ENCODE results near the gene BRDT. TPM values are rescaled to one million over a fixed set of nuclear protein-coding genes. Genes with fewer than 3 reads are reported as not detected.

The BRDT gene
- total RNA-seq, 1 donor from 2014 or later: not detected

DNA sequence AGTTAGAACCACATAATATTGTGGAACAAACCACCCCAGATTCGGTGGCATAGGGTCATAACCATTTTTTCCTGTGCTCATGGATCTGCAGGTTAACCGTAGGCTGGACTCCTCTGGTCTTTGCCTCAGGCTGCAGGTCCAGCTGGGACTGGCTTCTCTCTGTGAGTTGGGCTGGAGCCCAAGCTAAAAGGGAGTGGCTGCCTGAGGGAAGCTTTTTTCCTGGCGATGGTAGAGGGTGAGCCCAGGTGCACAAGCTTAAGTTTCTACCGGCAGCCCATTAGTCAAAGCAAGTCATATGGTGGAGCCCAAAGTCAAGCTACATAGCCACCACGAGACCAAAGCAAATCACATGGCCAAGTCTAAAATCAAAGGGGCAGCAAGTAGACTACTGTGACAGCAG lies 94.4 kb downstream of the BRDT start:
- H3K4me3 Mint-ChIP-seq: no peak overlapping the region
- H3K36me3 Mint-ChIP-seq: no peaks in the 10 kb centered on the region
- H3K9me3 Mint-ChIP-seq: no peaks in the 10 kb centered on the region
- no peaks in the 10 kb centered on the region for H3K27me3 Mint-ChIP-seq
- TF ChIP-seq, protein P1, sequence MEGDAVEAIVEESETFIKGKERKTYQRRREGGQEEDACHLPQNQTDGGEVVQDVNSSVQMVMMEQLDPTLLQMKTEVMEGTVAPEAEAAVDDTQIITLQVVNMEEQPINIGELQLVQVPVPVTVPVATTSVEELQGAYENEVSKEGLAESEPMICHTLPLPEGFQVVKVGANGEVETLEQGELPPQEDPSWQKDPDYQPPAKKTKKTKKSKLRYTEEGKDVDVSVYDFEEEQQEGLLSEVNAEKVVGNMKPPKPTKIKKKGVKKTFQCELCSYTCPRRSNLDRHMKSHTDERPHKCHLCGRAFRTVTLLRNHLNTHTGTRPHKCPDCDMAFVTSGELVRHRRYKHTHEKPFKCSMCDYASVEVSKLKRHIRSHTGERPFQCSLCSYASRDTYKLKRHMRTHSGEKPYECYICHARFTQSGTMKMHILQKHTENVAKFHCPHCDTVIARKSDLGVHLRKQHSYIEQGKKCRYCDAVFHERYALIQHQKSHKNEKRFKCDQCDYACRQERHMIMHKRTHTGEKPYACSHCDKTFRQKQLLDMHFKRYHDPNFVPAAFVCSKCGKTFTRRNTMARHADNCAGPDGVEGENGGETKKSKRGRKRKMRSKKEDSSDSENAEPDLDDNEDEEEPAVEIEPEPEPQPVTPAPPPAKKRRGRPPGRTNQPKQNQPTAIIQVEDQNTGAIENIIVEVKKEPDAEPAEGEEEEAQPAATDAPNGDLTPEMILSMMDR (conservative IDR thresholded peaks at IDR 0.05): no peak
- no peak for DNase-seq (ENCODE audit: extremely low spot score, unreplicated experiment)
- no peak overlapping the region for H3K27ac Mint-ChIP-seq
- H3K4me1 Mint-ChIP-seq (ENCODE audit: unreplicated experiment): no peaks in the 10 kb centered on the region

DNA sequence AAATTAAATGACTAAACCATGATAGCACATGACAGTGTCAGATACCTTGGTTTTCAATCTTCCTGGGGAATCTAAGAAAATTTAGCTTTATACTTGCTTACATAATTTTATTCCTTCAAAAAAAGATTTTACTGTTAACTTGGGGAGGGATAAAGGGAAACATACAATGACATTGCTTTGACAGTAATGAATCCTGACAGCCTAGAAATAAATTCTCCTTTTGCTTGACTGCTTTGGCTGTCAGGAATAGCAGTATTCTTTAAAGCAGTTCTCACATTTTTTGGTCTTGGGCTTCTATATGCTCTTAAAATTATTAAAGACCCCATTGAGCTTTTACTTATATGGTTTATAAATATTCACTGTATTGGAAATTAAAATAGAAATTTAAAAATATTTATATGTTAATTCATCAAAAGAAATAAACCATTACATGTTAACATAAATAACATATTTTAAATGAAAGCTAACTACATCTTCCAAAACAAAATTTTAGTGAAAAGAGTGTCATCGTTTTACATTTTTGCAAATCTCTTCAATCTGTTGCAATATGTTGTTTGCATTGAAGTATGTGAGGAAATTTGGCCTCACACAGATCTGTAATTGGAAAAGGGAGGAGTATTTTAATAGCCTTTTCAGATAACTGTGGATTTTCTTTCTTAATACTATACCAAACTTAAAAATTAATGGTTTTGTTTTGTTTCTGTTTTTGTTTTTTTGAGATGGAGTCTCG lies 96.7 kb downstream of the BRDT start:
- Mint-ChIP-seq H3K9me3 (no peaks in the 10 kb centered on the region), H3K27ac (no peak overlapping the region), H3K4me1 (ENCODE audit: unreplicated experiment) (no peaks in the 10 kb centered on the region), H3K36me3 (no peaks in the 10 kb centered on the region), H3K4me3 (no peak overlapping the region), H3K27me3 (no peaks in the 10 kb centered on the region)
- TF ChIP-seq, protein P1 (conservative IDR thresholded peaks at IDR 0.05): no peak
- no peak for DNase-seq (ENCODE audit: extremely low spot score, unreplicated experiment)

DNA sequence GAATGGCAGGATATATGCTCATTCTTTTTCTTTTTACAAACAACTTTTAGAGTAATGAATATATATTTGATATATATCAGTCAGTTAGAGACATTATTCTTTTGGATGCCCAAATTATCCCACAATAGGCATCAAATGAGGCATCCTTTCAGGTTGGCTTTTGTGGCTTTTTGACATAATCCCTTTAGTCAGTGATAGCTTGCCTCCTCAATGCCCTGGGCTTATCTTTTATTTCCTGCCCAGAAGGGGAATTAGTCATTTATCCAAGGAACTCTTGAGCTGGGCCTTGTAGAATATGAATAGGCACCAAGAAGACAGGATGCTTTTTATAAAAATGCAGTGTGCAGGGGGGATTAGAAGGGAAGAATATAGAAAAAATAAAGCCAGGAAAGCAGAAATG lies 102.7 kb downstream of the BRDT start:
- no peak for DNase-seq (ENCODE audit: extremely low spot score, unreplicated experiment)
- H3K27me3 Mint-ChIP-seq: no peaks in the 10 kb centered on the region
- no peak overlapping the region for H3K27ac Mint-ChIP-seq
- H3K4me3 Mint-ChIP-seq: no peak overlapping the region
- H3K9me3 Mint-ChIP-seq: no peaks in the 10 kb centered on the region
- no peaks in the 10 kb centered on the region for H3K4me1 Mint-ChIP-seq (ENCODE audit: unreplicated experiment)
- TF ChIP-seq, protein P1 (conservative IDR thresholded peaks at IDR 0.05): no peak
- no peaks in the 10 kb centered on the region for H3K36me3 Mint-ChIP-seq

Other genes starting within 250 kb of the BRDT start
- gene TGFBR3, start 63.2 kb upstream of the BRDT start, total RNA-seq (ENCODE audit: low replicate concordance): 22.2 and 33.5 TPM in 2 replicates
- 0.63 and 0.64 TPM in 2 replicates for gene EPHX4, start 80.6 kb downstream of the BRDT start, total RNA-seq (ENCODE audit: low replicate concordance)
- gene SETSIP, start 126.0 kb downstream of the BRDT start, total RNA-seq (ENCODE audit: low replicate concordance): not detected in 2 replicates
- 2.6 and 4.8 TPM in 2 replicates for gene BTBD8, start 130.9 kb downstream of the BRDT start, total RNA-seq (ENCODE audit: low replicate concordance)